MM.1S (cell line): ENCODE results near the gene TMEM25.

ENCODE experiments used
- CTCF ChIP-seq: fragments of 300-600 bp; sonication (generic); IDR thresholded peaks from 2 replicates; pipeline ENCODE4 v1.5.1; 2016; ENCODE audit warnings: antibody characterized with exemption, low read length, mixed read lengths
- EZH2phosphoT487 ChIP-seq: fragments of 300-600 bp; sonication (generic); IDR thresholded peaks from 2 replicates; pipeline ENCODE4 v1.6.1; 2018; ENCODE audit warnings: antibody characterized with exemption, low read length

GRCh38 chr11:118535261-118535660, 4.3 kb downstream of the TMEM25 start:
- no peak for TF ChIP-seq CTCF
- no peak for TF ChIP-seq EZH2phosphoT487
